Effector memory CD4-positive, alpha-beta T cell (primary cell): ENCODE data around the gene ETS1.

Experiments used
- DNase-seq, 3 donors: peaks; one replicate each; pipeline ENCODE4 v3.0.0-alpha.2; 2020
- H3K27ac ChIP-seq: 2 replicates; pipeline ENCODE4 v1.7.0; 2013; ENCODE audit warnings: mild to moderate bottlenecking, low read length, moderate library complexity; ENCODE audit not compliant: insufficient read depth, poor library complexity, severe bottlenecking
- H3K27me3 ChIP-seq: replicated peaks from 2 replicates; pipeline ENCODE4 v1.7.0; 2013; ENCODE audit warnings: mild to moderate bottlenecking, low read length; ENCODE audit not compliant: insufficient read depth, control insufficient read depth, poor library complexity, severe bottlenecking
- H3K36me3 ChIP-seq: 2 replicates; pipeline ENCODE4 v1.7.0; 2013; ENCODE audit warnings: mild to moderate bottlenecking, low read length, moderate library complexity; ENCODE audit not compliant: control insufficient read depth, insufficient read depth
- H3K4me1 ChIP-seq: 2 replicates; pipeline ENCODE4 v1.7.0; 2013; ENCODE audit warnings: low read length, mild to moderate bottlenecking; ENCODE audit not compliant: control insufficient read depth, insufficient read depth, poor library complexity, severe bottlenecking
- H3K4me3 ChIP-seq: 2 replicates; pipeline ENCODE4 v1.7.0; 2013; ENCODE audit warnings: low read length, low read depth, mild to moderate bottlenecking; ENCODE audit not compliant: insufficient read depth, poor library complexity, severe bottlenecking
- H3K9me3 ChIP-seq: 2 replicates; pipeline ENCODE4 v1.7.0; 2013; ENCODE audit warnings: mild to moderate bottlenecking, low read length, moderate library complexity; ENCODE audit not compliant: control insufficient read depth

Gene ETS1

GRCh38 chr11:128553662-128554362 lies 33.5 kb downstream of the ETS1 start:
- no peak overlapping the region for H3K27ac ChIP-seq
- no peak overlapping the region for H3K4me3 ChIP-seq
- peaks cover 12% of the 10 kb centered on the region for H3K4me1 ChIP-seq
- DNase-seq = no peak
- H3K36me3 ChIP-seq = no peaks in the 10 kb centered on the region
- H3K9me3 ChIP-seq = no peaks in the 10 kb centered on the region
- H3K27me3 ChIP-seq = no peaks in the 10 kb centered on the region

GRCh38 chr11:128552783-128553661 lies 34.3 kb downstream of the ETS1 start:
- no peaks in the 10 kb centered on the region for H3K27me3 ChIP-seq
- H3K4me3 ChIP-seq = peak overlapping the region; percentile 26
- H3K9me3 ChIP-seq = no peaks in the 10 kb centered on the region
- no peak for DNase-seq
- peak overlapping the region; percentile 42 for H3K27ac ChIP-seq
- no peaks in the 10 kb centered on the region for H3K36me3 ChIP-seq
- H3K4me1 ChIP-seq = peaks cover 12% of the 10 kb centered on the region

GRCh38 chr11:128551611-128552335 lies 35.6 kb downstream of the ETS1 start:
- DNase-seq = no peak
- Histone ChIP-seq H3K9me3 (no peaks in the 10 kb centered on the region), H3K27ac (peak overlapping the region; percentile 23), H3K36me3 (no peaks in the 10 kb centered on the region), H3K4me1 (peaks cover 12% of the 10 kb centered on the region), H3K27me3 (no peaks in the 10 kb centered on the region), H3K4me3 (no peak overlapping the region)

- H3K4me1 ChIP-seq = peaks cover 12% of the 10 kb centered on the region
- no peaks in the 10 kb centered on the region for H3K27me3 ChIP-seq
- no peaks in the 10 kb centered on the region for H3K9me3 ChIP-seq
- H3K36me3 ChIP-seq = no peaks in the 10 kb centered on the region
- no peak for DNase-seq
- H3K4me3 ChIP-seq = no peak overlapping the region
- H3K27ac ChIP-seq = no peak overlapping the region
Observed at GRCh38 chr11:128551058-128551457, 36.3 kb downstream of the ETS1 start.

GRCh38 chr11:128550261-128550821 lies 37.0 kb downstream of the ETS1 start:
- H3K4me3 ChIP-seq = no peak overlapping the region
- no peaks in the 10 kb centered on the region for H3K9me3 ChIP-seq
- H3K36me3 ChIP-seq = no peaks in the 10 kb centered on the region
- H3K4me1 ChIP-seq = peaks cover 12% of the 10 kb centered on the region
- no peak overlapping the region for H3K27ac ChIP-seq
- no peak for DNase-seq
- no peaks in the 10 kb centered on the region for H3K27me3 ChIP-seq

- Histone ChIP-seq H3K4me3 (peak overlapping the region; percentile 66), H3K9me3 (no peaks in the 10 kb centered on the region), H3K27ac (peak overlapping the region; percentile 29), H3K36me3 (no peaks in the 10 kb centered on the region), H3K4me1 (peaks cover 12% of the 10 kb centered on the region), H3K27me3 (no peaks in the 10 kb centered on the region)
- no peak for DNase-seq
Observed at GRCh38 chr11:128549256-128549944, 38.0 kb downstream of the ETS1 start.

- H3K27ac ChIP-seq = peak overlapping the region; percentile 63
- no peaks in the 10 kb centered on the region for H3K9me3 ChIP-seq
- no peaks in the 10 kb centered on the region for H3K36me3 ChIP-seq
- peak overlapping the region; percentile 66 for H3K4me3 ChIP-seq
- H3K27me3 ChIP-seq = no peaks in the 10 kb centered on the region
- no peak for DNase-seq
- peaks cover 12% of the 10 kb centered on the region for H3K4me1 ChIP-seq
Observed at GRCh38 chr11:128548649-128549255, 38.6 kb downstream of the ETS1 start.

GRCh38 chr11:128547946-128548648 lies 39.3 kb downstream of the ETS1 start:
- no peak for DNase-seq
- Histone ChIP-seq H3K27ac (peak overlapping the region; percentile 63), H3K4me1 (peaks cover 8% of the 10 kb centered on the region), H3K36me3 (no peaks in the 10 kb centered on the region), H3K27me3 (no peaks in the 10 kb centered on the region), H3K4me3 (peak overlapping the region; percentile 66), H3K9me3 (no peaks in the 10 kb centered on the region)
